Psoas muscle (tissue), 8 donors: Measurements from ENCODE around the gene P3H3. TPM values are rescaled to one million over a fixed set of nuclear protein-coding genes. Genes with fewer than 3 reads are reported as not detected.
A peak's percentile ranks its signal among the peaks of the same experiment; 100 is the strongest.

Source experiments
- ATAC-seq, 4 donors: fragments of 200-7000 bp; cut with Tn5 transposase; one replicate each; pipeline ENCODE4 v1.9.1; 2020; ENCODE audit warnings: moderate library complexity in 3 of 4, mild to moderate bottlenecking in 2 of 4
- DNase-seq, 2 donors: peaks; one replicate each; pipeline ENCODE4 v3.0.0-alpha.2; 2020
- H3K27ac ChIP-seq: fragments of 200-600 bp; one replicate; pipeline ENCODE4 v1.8.0; 2022
- H3K27me3 ChIP-seq, 3 donors: fragments of 200-600 bp in 1 of 3; one replicate each; pipeline versions ENCODE4 v1.6.1 to v1.8.0; 2013 to 2022; ENCODE audit warnings: low read length in 2 of 3, mild to moderate bottlenecking in 2 of 3, moderate library complexity in 1 of 3; ENCODE audit not compliant: insufficient read depth in 3 of 3
- H3K36me3 ChIP-seq, 2 donors: fragments of 200-600 bp in 1 of 2; one replicate each; pipeline versions ENCODE4 v1.6.1 to v1.8.0; 2013 to 2022; ENCODE audit warnings: low read depth in 1 of 2, mild to moderate bottlenecking in 1 of 2, moderate library complexity in 1 of 2; ENCODE audit not compliant: insufficient read depth in 1 of 2
- H3K4me1 ChIP-seq: fragments of 200-600 bp; one replicate; pipeline ENCODE4 v1.8.0; 2022
- H3K4me3 ChIP-seq: fragments of 200-600 bp; one replicate; pipeline ENCODE4 v1.8.0; 2022; ENCODE audit warnings: mild to moderate bottlenecking
- H3K9me3 ChIP-seq: fragments of 200-600 bp; one replicate; pipeline ENCODE4 v1.8.0; 2022
- CTCF ChIP-seq: fragments of 200-600 bp; IDR thresholded peaks from one replicate; pipeline ENCODE4 v1.8.0; 2022; ENCODE audit warnings: antibody characterized with exemption
- WGBS, 3 donors: extraction: QIAGEN DNeasy Blood & Tissue Kit; methylation state at CpG; one replicate each; pipeline versions ENCODE4 v1.1.6 to v1.1.7; 2013; 5-methylcytosine and 5-hydroxymethylcytosine counted together
- intact Hi-C, 2 donors: fragments of 100-400 bp; cut with DNase I; formaldehyde crosslinking; loops; one replicate each; pipeline versions ENCODE4 v1.11.0 to v1.14.2; 2022
- polyA plus RNA-seq, 3 donors: library from polyadenylated mRNA; stranded (reverse); fragments of 200-250 nt; gene quantifications; one replicate each; pipeline ENCODE4 v1.2.3, GENCODE V29; 2013
- total RNA-seq, 4 donors: library from RNA; stranded (reverse); fragmentation: NEBNext Ultra II Directional in 2 of 4; extraction: Animal tissue kit (Norgen Biotek cat#: 25700) in 2 of 4; gene quantifications; one replicate each; pipeline versions ENCODE4 v1.2.1 to v1.2.4, GENCODE V29; 2021 to 2023
- donor health status: healthy with polysubstance abuse.
- donor health status: DM: no; HTN: no; CAD: no; lungs with moderate emphysema.
- donor health status: Bipolar disorder and iron deficiency.
- donor health status: healthy.
- donor health status: DM: yes; HTN: yes; CAD: no.
- donor health status: DM: no; HTN: no; CAD: no.
- donor health status: DM: no; HTN: no; CAD: no.
- donor health status: DM: yes; HTN: yes; CAD: no.

The P3H3 gene
- total and polyA plus RNA-seq, 7 donors: 0.87 to 4.2 (median 1.3) TPM

GRCh38 chr12:6784761-6785160 lies 43.4 kb upstream of the P3H3 start:
- Histone ChIP-seq H3K9me3 (no peaks in the 10 kb centered on the region), H3K27me3 (no peaks in the 10 kb centered on the region), H3K36me3 (no peaks in the 10 kb centered on the region), H3K4me1 (no peaks in the 10 kb centered on the region), H3K27ac (no peak overlapping the region), H3K4me3 (no peak overlapping the region)
- WGBS, 3 donors: 58 to 74% (median 67%) methylated on average over 5 of the region's 5 CpGs
- no peak for TF ChIP-seq CTCF
- intact Hi-C loops: no loop called here
- ATAC-seq (no peak), DNase-seq (no peak)

- ATAC-seq (no peak), DNase-seq (no peak)
- Histone ChIP-seq H3K4me1 (no peaks in the 10 kb centered on the region), H3K4me3 (no peak overlapping the region), H3K27ac (no peak overlapping the region), H3K27me3 (no peaks in the 10 kb centered on the region), H3K9me3 (no peaks in the 10 kb centered on the region), H3K36me3 (no peaks in the 10 kb centered on the region)
- WGBS, 3 donors: 62 to 73% (median 65%) methylated on average over 9 of the region's 9 CpGs
- TF ChIP-seq CTCF: no peak
- intact Hi-C loops: no loop called here
These were observed 41.7 kb upstream of the P3H3 start for GRCh38 chr12:6786416-6787094.

GRCh38 chr12:6787309-6787708 lies 40.9 kb upstream of the P3H3 start:
- no peaks in the 10 kb centered on the region for H3K36me3 ChIP-seq
- H3K27ac ChIP-seq: no peak overlapping the region
- 83 to 95% (median 93%) methylated on average over 5 of the region's 5 CpGs for WGBS, 3 donors
- TF ChIP-seq CTCF: no peak
- ATAC-seq (no peak), DNase-seq (no peak)
- peaks cover 0 to under 1% (median 0%) of the 10 kb centered on the region in 3 donors for H3K27me3 ChIP-seq
- no peaks in the 10 kb centered on the region for H3K9me3 ChIP-seq
- intact Hi-C loops: no loop called here
- no peak overlapping the region for H3K4me3 ChIP-seq
- H3K4me1 ChIP-seq: no peaks in the 10 kb centered on the region

- TF ChIP-seq CTCF: no peak
- DNase-seq: peak; percentile 63 to 77
- WGBS, 3 donors: 54 to 68% (median 58%) methylated on average over 18 of the region's 18 CpGs
- Histone ChIP-seq H3K4me1 (no peaks in the 10 kb centered on the region), H3K9me3 (no peaks in the 10 kb centered on the region), H3K27me3 (peaks cover 0 to 4% (median 0%) of the 10 kb centered on the region in 3 donors), H3K36me3 (no peaks in the 10 kb centered on the region), H3K4me3 (peak within 1 kb of the TSS; percentile 39), H3K27ac (no peak within 1 kb of the TSS)
- peak in 2 of 4 donors; percentile 48 to 57 for ATAC-seq
- intact Hi-C loops: no loop called here
These were observed 39.0 kb upstream of the P3H3 start, which contains the start of gene CD4 for GRCh38 chr12:6788972-6789924. CD4 (plus strand) TSS chr12:6789528; CDS start chr12:6800139, 10,611 bp downstream.
